ENCODE data around the gene TMEM131. TPM values are rescaled to one million over a fixed set of nuclear protein-coding genes. Genes with fewer than 3 reads are reported as not detected.

The TMEM131 gene
- total RNA-seq (2022; extraction: Qiagen RNA extraction) = 11.5 to 16.0 TPM (median 14.9 TPM) in 5 replicates

GRCh38 chr2:97995734-97996624 is at the start of gene TMEM131:
TMEM131 (minus strand) TSS chr2:97995948; CDS start chr2:97995662, 286 bp downstream.

DNA sequence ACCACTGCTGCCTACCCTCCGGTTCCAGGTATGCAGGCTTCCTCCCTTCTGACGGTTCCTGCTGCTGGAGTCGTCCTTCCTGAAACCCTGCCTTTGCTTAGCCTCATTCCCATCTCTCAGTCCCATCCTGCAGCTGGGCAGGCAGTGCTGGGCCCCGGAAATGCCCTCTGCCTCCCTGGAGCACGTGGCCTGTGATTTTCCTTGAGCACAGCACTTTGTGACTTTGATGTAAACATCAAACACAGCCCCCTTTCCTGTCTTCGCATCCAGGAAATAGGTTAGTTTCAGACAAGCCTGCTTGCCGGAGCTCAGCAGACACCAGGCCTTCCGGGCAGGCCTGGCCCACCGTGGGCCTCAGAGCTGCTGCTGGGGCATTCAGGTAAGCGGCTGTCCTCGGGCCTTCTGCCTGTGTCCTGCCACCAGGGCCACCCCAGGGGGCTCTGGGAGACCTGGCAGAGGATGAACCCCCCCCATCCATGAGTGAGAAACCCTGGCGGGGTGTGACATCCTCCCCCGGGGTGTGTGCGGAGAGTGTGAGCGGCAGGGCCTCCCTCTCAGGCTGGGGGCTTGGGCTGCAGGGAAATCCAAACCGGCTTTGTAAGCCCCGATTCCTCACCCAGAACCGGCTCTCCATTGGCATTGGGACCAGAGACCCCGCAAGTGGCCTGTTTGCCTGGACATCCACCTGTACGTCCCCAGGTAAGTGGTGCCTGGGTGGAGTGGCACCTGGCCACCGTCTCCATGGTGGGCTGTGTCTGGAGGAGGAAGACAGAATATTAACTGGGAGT is 282.3 kb downstream of the TMEM131 start, which contains the start of gene ZAP70:
Gene ZAP70 (plus strand): TSS at position 281 of the 788 bp plus-strand sequence. CDS start 10,461 bp downstream, outside the sequence.

Other genes with a start within 250 kb of the TMEM131 start
- 0.06 to 0.26 TPM (median 0.09 TPM) in 5 replicates for gene VWA3B, start 91.2 kb upstream of the TMEM131 start, total RNA-seq (2022; extraction: Qiagen RNA extraction)

All from A549 treated with CORT108297 at 1 μM for 4 hours (cell line).